ENCODE measurements around the gene LRP5.
A peak's percentile ranks its signal among the peaks of the same experiment; 100 is the strongest.
"Not testable (repeated sequence)": the region's sequence is repeated elsewhere in the genome, so short reads cannot be mapped to it uniquely, and the experiment has no call there.

Gene LRP5

DNA sequence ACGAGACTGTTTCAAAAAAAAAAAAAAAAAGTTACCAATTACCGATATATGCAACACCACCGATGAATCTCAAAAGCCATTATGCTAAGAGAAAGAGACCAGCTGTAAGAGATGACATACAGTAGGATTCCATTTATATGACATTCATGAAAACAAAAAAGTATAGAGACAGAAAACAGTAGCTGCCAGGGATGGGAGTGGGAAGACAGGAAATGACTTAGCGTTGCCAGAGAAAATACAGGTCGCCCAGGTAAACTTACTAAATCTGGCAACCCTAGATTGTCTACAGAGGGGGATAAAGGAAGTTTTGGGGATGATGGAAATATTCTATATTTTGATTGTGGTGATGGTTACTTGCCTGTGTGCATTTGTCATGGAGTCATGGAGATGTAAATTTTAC lies 32.7 kb upstream of the LRP5 start:
- H3K27ac ChIP-seq, result no peak overlapping the region
- DNase-seq (ENCODE audit: low read depth, low spot score), result no peak

DNA sequence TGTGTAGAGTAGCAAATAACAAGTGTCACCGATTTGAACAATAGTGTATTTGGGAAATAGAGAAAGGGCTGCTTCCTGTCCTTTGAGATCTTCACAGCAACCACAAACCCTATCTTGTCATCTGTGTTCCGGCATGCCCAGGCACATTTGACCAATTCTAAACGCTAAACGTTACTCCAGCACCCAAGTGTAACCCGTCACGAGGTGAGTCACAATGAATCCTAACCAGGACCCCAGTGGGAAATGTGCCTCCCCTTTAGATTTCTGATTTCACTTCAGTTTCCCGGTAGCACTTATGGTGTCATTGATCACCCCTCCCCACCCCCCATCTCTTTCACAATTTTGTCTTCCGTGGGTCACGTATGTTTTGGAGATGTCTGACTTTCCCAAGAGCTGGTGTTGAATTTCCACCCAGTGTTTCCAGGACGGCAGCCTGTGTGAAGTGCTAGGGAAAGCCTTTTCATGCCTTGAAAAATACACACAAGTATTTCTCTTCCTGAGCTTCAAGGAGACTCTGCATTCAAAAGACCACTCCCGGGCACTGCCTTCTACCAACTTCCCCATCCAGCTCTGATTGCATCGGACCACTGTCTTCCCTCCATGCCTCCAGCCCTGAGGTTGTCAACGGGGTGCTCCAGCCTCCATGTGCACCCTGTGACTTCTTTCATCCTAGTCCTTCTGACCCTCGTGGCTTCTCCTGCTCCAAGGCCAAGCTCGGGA lies 30.1 kb upstream of the LRP5 start:
- H3K27ac ChIP-seq, result peak overlapping the region; percentile 41
- no peak for DNase-seq (ENCODE audit: low read depth, low spot score)

DNA sequence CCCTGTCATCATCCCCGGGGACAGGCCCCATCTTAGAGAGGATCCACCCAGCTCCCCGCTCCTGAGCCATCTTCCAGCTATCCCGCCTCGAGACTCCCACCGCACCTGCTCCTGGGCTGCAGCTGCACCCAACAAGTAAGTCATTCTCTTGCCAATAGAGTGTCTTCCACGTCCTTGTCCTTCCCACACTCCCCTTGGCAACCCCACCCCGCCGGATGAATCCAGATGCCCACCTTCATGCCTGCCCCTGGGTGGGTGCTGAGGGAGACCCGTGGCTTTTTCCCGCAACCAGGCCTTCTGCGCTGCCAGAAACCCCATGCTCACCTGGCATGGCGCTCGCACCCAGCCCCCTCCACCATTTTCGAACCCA lies 29.5 kb upstream of the LRP5 start:
- DNase-seq (ENCODE audit: low read depth, low spot score), result no peak
- H3K27ac ChIP-seq, result no peak overlapping the region

DNA sequence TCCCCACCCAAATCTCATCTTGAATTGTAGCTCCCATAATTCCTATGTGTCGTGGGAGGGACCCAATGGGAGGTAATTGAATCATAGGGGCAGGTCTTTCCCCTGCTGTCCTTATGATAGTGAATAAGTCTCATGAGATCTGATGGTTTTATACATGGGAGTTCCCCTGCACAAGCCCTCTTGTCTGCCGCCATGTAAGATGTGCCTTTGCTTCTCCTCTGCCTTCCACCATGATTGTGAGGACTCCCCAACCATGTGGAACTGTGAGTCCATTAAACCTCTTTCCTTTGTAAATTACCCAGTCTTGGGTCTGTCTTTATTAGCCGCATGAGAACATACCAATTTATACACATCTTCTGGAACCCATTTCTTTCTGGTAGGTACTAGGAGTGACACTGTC lies 27.8 kb upstream of the LRP5 start:
- DNase-seq (ENCODE audit: low read depth, low spot score); H3K27ac ChIP-seq: not testable (repeated sequence)

DNA sequence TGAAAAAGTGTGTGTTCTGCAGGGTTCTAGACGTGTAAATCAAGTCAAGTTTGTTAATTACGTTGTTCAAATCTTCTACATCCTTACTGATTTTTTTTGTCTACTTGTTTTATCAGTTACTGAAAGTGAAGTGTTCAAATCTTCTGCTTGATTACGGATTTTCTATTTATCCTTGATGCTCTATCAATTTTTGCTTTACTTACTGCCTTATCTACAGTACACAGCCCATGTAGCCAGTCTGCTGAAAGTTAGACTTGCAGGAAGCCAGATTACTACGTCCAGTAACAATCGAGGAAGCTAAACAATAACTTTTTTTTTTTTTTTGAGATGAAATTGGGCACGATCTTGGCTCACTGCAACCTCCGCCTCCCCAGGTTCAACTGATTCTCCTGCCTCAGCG lies 25.0 kb upstream of the LRP5 start:
- no peak for DNase-seq (ENCODE audit: low read depth, low spot score)
- no peak overlapping the region for H3K27ac ChIP-seq

DNA sequence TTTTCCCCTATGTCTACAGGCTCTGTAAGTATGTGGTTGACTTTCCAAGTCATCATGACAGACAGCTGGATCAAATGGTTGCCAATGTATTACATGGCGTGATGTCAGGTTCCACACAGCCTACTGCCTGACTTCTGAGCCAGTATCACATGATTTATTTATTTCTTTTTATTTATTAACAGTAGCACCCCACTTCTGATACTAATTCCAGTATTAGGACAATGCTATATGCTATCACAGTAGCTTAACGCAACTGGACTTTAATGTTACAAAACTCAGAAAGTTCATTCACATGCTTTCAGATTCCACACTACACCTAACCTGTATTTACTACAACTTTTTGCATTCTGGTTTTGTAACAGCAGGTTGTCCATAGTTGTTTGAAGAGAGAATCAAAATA lies 22.9 kb upstream of the LRP5 start:
- no peak for DNase-seq (ENCODE audit: low read depth, low spot score)

DNA sequence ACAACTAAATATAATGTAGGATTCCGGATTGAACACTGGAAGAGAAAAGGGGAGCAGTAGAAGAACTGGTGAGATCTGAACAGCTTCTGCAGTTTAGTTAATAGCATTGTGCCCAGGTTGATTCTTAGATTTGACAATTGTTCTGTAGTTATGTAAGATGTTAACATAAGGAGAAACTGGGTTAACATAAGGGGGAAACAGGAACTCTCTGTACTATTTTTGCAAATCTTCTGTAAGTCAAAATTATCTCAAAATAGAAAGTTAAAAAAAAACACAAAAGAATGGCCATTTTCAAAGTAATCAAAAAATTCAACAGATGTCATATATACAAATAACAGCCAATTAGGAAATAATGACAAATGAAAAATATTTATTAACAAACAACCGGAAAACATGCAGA lies 18.7 kb upstream of the LRP5 start:
- no peak overlapping the region for H3K27ac ChIP-seq
- no peak for DNase-seq (ENCODE audit: low read depth, low spot score)

More for the DNA sequence above, 22.9 kb upstream of the LRP5 start:
- H3K27ac ChIP-seq, result no peak overlapping the region

DNA sequence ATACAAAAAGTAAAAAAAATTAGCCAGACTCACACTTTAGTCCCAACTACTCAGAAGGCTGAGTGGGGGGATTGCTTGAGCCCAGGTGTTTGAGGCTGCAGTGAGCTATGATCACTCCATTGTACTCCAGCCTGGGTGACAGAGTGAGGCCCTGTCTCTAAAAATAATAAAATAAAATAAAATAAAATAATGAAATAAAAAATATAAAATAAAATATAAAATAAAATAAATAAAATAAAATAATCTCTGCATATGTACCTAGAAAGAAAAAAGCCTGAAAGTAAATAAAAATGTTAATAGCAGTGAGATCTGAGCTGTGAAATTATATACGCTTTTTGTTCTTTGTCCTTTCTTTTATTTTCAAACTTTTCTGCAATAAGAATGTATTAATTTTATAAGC lies 17.1 kb upstream of the LRP5 start:
- DNase-seq (ENCODE audit: low read depth, low spot score), result no peak
- no peak overlapping the region for H3K27ac ChIP-seq

DNA sequence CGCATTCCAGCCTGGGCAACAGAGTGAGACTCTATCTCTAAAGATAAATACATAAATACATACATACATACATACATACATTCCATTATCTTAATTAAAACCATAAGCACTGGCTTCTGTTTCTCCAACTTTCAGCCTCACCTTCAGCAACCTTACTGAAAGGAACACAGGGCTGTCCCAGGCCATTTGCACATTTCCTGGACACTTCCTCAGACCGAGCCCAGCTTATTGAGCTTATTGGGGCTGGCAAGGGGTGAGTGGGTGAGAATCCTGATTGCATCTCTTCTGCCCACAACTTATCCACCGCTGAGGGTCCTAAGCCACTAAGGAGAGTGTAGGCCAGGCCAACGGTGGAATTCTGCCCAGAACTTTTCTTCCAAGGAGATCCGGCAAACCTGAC lies 16.5 kb upstream of the LRP5 start:
- no peak overlapping the region for H3K27ac ChIP-seq
- no peak for DNase-seq (ENCODE audit: low read depth, low spot score)

DNA sequence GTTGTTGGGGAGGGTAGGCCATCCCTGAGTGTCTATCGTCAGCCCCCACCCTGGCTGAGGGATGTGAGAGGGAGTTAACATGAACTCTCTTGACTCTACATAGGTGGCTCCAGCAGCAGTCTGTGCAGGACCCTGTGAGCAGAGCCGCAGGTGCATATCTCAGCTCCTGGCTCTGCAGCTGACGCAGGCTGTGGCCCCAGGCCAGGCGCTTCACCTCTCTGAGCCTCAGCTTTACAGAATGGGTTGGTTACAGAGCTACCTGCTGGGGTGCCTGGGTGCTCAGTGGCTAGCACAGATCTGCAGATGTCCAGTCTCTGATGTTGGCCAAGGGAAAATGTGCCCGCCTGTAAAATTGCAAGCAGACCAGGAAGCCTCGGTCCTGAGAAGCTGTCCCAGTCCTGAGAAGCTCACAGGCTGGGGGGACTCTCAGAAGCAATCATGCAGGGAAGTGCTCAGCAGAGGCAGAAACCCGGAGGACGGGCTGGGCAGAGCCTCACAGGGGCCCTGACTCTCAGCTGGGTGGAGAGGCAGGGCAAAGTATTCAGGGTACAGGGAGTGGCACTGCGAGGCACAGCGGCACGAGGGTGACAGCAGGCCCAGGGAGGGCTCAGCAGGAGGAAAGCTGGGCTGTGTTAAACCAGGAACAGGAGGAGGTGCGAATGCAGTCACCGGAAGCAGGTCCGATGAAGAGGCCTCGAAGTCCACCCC lies 15.9 kb upstream of the LRP5 start:
- no peak overlapping the region for H3K27ac ChIP-seq
- DNase-seq (ENCODE audit: low read depth, low spot score), result no peak

DNA sequence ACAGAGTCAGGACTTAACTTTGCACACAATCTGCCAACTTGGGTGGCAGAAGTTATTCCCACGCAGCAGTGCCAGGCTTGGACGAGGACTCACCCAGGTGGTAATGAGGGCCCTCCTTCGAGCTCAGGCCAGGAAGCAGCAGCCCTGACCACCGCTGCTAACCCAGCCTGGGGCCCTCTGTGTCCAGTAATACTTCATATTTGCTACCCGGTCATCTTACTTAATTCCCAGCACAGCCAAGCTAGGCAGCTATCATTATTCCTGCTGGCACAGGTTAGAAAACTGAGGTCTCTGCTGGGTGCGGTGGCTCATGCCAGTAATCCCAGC lies 15.4 kb upstream of the LRP5 start:
- DNase-seq (ENCODE audit: low read depth, low spot score), result no peak
- H3K27ac ChIP-seq, result no peak overlapping the region

DNA sequence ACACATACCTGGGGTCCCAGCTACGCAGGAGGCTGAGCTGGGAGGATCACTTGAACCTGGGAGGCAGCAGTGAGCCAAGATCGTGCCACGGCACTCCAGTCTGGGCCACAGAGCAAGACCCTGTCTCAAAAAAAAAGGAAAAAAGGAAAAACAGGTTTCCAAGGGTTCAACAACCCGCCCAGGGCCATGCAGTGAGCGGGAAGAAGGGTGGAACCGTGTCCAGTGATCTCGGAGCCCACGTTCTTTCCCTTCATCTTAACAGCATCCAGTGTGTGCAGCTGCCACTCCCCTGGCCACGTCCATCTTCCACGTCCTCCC lies 14.9 kb upstream of the LRP5 start:
- no peak for DNase-seq (ENCODE audit: low read depth, low spot score)
- no peak overlapping the region for H3K27ac ChIP-seq

DNA sequence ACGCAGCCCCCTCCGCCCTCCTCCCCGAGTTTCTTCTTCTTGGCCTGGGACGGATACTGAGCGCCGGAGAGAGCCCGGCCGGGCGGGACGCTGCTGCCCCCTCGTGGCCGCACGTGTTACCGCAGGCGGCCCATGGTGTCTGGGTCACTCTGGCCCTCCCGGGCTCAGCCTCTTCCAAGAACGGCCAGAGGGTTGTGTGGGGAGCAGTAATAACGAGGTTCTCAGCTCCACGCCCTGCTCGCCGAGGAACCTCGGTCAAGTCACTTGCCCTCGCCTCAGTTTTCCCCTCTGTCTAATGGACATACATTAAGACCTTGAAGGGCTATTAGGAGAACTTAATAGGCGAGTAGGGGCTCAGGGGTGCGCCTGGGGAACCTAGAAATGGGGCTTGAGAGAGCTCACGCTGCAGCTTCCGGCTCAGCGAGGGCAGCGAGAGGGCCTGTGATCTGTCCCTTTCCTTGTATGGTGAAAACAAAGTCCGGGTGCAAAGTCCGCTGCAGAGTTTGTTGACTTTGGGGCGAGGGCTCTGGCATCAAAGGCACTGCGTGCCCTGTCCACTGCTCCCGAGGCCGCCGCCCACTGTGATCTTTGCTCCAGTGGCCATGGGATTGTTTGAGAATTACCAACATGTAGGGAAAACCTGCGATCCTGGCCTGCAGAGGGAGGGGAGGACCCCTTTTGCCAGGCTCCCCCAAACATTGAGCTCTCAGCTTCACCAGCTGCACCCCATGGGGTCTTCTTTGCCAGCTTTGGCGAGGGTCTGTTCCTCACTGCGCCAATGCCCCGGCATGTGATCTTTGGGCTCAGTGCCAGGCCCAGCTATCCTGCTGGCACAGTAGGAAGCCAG lies 14.4 kb upstream of the LRP5 start:
- no peak overlapping the region for H3K27ac ChIP-seq
- no peak for DNase-seq (ENCODE audit: low read depth, low spot score)

DNA sequence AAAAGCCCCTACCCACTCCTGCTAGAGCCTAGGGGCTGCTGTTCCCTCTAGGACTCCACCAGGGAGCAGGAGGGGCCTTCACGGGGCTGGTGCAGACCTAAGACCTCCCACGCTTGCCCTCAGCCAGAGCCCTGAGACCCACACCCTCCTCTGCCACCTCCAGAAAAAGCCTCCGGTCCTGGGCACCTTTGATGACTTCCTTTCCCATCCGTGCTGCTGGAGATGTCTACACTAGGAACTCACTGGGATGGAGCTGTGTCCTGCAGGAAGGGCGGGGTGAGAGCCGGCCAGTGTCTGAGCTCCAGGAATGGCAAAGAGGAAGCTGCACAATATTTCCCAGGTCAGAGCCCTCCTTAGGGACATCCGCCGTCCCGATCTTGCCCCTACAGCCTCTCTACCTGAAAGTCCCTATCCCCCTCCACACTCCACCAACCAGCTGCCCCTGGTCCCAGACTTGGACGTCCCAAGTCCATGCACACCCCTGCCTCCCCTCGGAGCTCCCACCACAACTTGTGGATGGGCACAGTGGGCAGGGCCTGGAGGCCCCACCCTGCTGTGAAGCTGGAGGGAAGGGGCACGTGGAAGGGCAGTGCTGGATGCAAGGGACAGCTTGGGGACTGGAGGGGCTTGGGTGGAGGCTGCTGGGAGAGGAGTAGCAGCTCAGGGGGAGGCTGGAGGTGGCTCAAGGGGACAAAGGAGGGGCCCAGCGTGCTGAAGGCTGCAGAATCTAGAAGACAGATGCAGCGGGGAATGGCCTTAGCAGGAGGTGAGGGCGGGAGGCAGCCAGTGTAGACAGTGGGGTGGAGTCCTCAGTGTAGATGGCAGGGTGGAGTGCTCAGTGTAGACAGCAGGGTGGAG lies 13.5 kb upstream of the LRP5 start:
- no peak overlapping the region for H3K27ac ChIP-seq
- no peak for DNase-seq (ENCODE audit: low read depth, low spot score)

DNA sequence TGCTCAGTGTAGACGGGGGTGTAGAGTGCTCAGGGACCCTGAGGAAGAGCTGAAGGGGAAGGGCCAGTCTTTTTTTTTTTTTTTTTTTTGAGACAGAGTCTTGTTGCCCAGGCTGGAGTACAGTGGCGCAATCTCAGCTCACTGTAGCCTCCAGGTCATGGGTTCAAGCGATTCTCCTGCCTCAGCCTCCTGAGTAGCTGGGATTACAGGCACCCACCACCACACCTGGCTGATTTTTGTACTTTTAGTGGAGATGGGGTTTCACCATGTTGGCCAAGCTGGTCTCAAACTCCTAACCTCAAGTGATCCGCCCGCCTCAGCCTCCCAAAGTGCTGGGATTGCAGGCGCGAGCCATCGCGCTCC lies 12.9 kb upstream of the LRP5 start:
- DNase-seq (ENCODE audit: low read depth, low spot score), result not testable (repeated sequence)

DNA sequence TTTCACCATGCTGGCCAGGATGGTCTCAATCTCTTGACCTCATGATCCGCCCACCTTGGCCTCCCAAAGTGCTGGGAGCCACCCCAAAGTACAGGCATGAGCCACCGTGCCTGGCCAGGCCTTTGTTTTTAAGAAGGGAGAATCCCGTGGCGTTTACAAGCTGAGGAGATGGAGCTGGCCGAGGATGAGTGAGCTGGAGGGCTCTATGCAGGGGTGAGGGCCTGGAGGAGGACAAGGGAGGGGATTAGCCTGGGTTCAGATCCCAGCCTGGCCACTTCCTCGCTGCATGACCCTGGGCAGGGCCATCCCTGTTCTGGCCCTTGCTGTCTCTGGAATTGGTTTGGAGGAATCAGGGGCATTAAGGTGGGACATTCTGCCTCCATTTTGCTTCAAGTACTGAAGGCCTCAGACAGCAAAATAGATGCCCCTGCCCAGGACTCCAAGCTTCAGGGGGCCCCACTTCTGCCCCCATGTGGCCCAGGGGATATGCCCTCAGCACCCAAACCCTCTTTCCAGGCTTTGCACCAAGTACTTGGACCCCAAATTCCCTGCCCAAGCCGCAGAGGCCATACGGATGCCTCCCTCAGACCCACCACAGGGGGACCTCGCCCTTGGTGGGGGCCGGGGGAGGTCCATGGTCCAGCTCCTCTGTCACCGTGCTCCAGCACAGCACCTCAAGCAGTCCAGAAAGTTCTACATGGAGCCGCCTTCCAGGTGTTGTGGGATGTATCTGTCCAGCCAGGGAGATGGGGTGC lies 12.1 kb upstream of the LRP5 start:
- no peak for DNase-seq (ENCODE audit: low read depth, low spot score)
- H3K27ac ChIP-seq, result no peak overlapping the region

More for the DNA sequence above, 12.9 kb upstream of the LRP5 start:
- not testable (repeated sequence) for H3K27ac ChIP-seq

DNA sequence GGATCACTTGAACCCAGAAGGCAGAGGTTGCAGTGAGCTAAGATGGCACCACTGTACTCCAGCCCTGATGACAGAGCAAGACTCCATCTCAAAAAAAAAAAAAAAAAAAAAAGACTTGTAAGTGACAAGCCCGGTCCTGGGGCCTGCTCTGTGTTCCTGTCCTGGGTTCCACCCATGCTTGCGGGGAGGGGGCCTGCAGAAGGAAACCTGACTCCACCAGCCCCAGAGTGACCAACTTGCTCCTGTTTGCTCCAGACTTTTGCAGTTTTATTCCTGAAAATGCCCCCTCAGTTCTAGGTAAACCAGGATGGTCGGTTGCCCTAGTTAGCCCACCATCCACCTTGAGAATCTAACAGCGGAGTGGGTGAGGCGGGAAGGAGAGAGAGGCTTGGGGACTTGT lies 10.1 kb upstream of the LRP5 start:
- no peak overlapping the region for H3K27ac ChIP-seq
- no peak for DNase-seq (ENCODE audit: low read depth, low spot score)

DNA sequence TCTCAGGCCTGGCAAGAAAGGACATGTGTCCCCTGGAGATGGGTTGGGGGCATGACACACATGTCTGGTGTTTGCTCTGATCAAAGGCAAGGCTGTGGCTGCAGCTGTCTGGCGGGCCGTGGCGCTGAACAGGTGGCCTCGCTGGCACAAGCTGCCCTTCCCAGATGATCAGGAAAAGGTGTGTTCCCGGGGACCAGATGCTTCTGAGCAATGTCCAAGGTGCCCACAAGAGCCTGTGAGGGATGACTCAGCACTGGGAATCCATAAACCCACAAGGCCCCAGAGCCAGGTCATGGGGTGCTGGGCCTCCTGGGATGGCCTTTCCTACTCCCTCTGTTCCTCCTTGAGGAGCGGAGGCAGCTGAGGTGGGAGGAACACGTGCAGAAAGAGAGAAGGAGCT lies 9.7 kb upstream of the LRP5 start:
- no peak overlapping the region for H3K27ac ChIP-seq
- no peak for DNase-seq (ENCODE audit: low read depth, low spot score)

DNA sequence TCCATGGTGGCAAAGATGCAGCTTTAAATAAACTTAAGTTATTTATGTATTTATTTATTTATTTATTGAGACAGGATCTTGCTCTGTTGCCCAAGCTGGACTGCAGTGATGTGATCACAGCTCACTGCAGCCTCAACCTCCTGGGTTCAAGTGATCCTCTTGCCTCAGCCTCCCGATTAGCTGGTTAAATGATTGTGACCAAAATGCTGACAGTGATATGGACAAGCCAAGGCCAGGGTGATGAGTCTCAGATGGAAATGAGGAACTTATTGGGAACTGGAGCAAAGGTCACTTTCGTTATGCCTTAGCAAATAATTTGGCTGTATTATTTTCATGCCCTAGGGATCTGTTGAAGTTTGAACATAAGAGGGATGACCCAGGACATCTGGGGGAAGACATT lies 9.3 kb upstream of the LRP5 start:
- DNase-seq (ENCODE audit: low read depth, low spot score), result no peak
- H3K27ac ChIP-seq, result no peak overlapping the region

All from epithelial cell of prostate (primary cell).